A549 (cell line): Measurements from ENCODE around the gene IGFBP4. TPM values are rescaled to one million over a fixed set of nuclear protein-coding genes. Genes with fewer than 3 reads are reported as not detected.

ENCODE experiments used
- BHLHE40 ChIP-seq: IDR thresholded peaks from 2 replicates; pipeline ENCODE4 v1.6.1; 2012; ENCODE audit warnings: low read depth, low read length, inconsistent platforms
- CEBPB ChIP-seq, 2 experiments: fragments of >200 bp in 1 of 2; sonication (Bioruptor Twin) in 1 of 2; formaldehyde crosslinking in 1 of 2; IDR thresholded peaks; 2 replicates each; pipeline ENCODE4 v1.6.1; 2012 to 2016
- CHD2 ChIP-seq: fragments of 150-350 bp; IDR thresholded peaks from 2 replicates; pipeline ENCODE4 v1.6.1; 2014; ENCODE audit warnings: low read length; ENCODE audit not compliant: partially characterized antibody
- CHD4 ChIP-seq: fragments of 200-600 bp; sonication (generic); IDR thresholded peaks from 2 replicates; pipeline ENCODE4 v1.6.1; 2016; ENCODE audit warnings: antibody characterized with exemption, mild to moderate bottlenecking, borderline replicate concordance
- EHF ChIP-seq: fragments of 250-450 bp; sonication (Bioruptor Pico); IDR thresholded peaks from 2 replicates; pipeline ENCODE4 v1.5.0; 2020; ENCODE audit warnings: mild to moderate bottlenecking
- EHMT2 ChIP-seq: fragments of 200-600 bp; sonication (generic); IDR thresholded peaks from 2 replicates; pipeline ENCODE4 v1.6.1; 2016; ENCODE audit warnings: antibody characterized with exemption, low read depth, mild to moderate bottlenecking, moderate library complexity
- EP300 ChIP-seq, 2 experiments: fragments of >200 bp; sonication (Bioruptor Twin); formaldehyde crosslinking; IDR thresholded peaks; 2 replicates in 1 of 2; 3 replicates in 1 of 2; pipeline ENCODE4 v1.6.1; 2016 to 2017
- ESRRA ChIP-seq: fragments of 150-350 bp; IDR thresholded peaks from 2 replicates; pipeline ENCODE4 v1.6.1; 2014; ENCODE audit warnings: mild to moderate bottlenecking, low read length, borderline replicate concordance
- FOSB ChIP-seq: fragments of 250-450 bp; sonication (Bioruptor Pico); IDR thresholded peaks from 2 replicates; pipeline ENCODE4 v1.5.0; 2020; ENCODE audit warnings: mild to moderate bottlenecking, moderate library complexity
- FOSL2 ChIP-seq, 2 experiments: fragments of 450-650 bp in 1 of 2; fragments of >200 bp in 1 of 2; sonication (Bioruptor Twin) in 1 of 2; formaldehyde crosslinking; IDR thresholded peaks; 2 replicates each; pipeline versions ENCODE4 v1.5.0 to v1.6.1; 2016 to 2020; ENCODE audit warnings: mild to moderate bottlenecking in 1 of 2, moderate library complexity in 1 of 2
- FOXS1 ChIP-seq: fragments of 250-450 bp; sonication (Bioruptor Pico); IDR thresholded peaks from 2 replicates; pipeline ENCODE4 v1.5.0; 2020; ENCODE audit warnings: mild to moderate bottlenecking, moderate library complexity
- GATA3 ChIP-seq: IDR thresholded peaks from 2 replicates; pipeline ENCODE4 v1.6.1; 2012; ENCODE audit warnings: borderline replicate concordance
- HEYL ChIP-seq: fragments of 250-450 bp; sonication (Bioruptor Pico); IDR thresholded peaks from 2 replicates; pipeline ENCODE4 v1.8.0; 2021; ENCODE audit warnings: mild to moderate bottlenecking, moderate library complexity
- HOXB13 ChIP-seq: fragments of 250-450 bp; sonication (Bioruptor Pico); IDR thresholded peaks from 2 replicates; pipeline ENCODE4 v1.5.0; 2020; ENCODE audit warnings: low read depth, mild to moderate bottlenecking, moderate library complexity
- JUN ChIP-seq, 2 experiments: fragments of >200 bp; sonication (Bioruptor Twin); formaldehyde crosslinking; IDR thresholded peaks; 2 replicates in 1 of 2; 3 replicates in 1 of 2; pipeline ENCODE4 v1.6.1; 2016 to 2017
- KDM1A ChIP-seq: fragments of 200-600 bp; sonication (generic); IDR thresholded peaks from 2 replicates; pipeline ENCODE4 v1.6.1; 2016; ENCODE audit warnings: low read depth, mild to moderate bottlenecking
- MAX ChIP-seq: IDR thresholded peaks from 2 replicates; pipeline ENCODE4 v1.6.1; 2012
- MAZ ChIP-seq: fragments of 150-350 bp; IDR thresholded peaks from 2 replicates; pipeline ENCODE4 v1.6.1; 2014; ENCODE audit warnings: antibody characterized with exemption, low read depth, low read length, borderline replicate concordance
- NFE2L2 ChIP-seq: fragments of 150-350 bp; conservative IDR thresholded peaks from 2 replicates; pipeline ENCODE4 v1.6.1; 2014; ENCODE audit warnings: low read length
- NPAS2 ChIP-seq: fragments of 250-450 bp; sonication (Bioruptor Pico); IDR thresholded peaks from 2 replicates; pipeline ENCODE4 v1.8.0; 2022; ENCODE audit warnings: mild to moderate bottlenecking, moderate library complexity, borderline replicate concordance
- NR3C1 ChIP-seq: fragments of >200 bp; sonication (Bioruptor Twin); formaldehyde crosslinking; IDR thresholded peaks from 3 replicates; pipeline ENCODE4 v1.6.1; 2017
- PHF8 ChIP-seq: fragments of 200-600 bp; sonication (generic); IDR thresholded peaks from 2 replicates; pipeline ENCODE4 v1.6.1; 2016; ENCODE audit warnings: low read depth, mild to moderate bottlenecking, antibody characterized with exemption, moderate library complexity, borderline replicate concordance
- POLR2A ChIP-seq: IDR thresholded peaks from 2 replicates; pipeline ENCODE4 v1.6.1; 2012; ENCODE audit warnings: mild to moderate bottlenecking, low read length
- RARB ChIP-seq: fragments of 250-450 bp; sonication (Bioruptor Pico); IDR thresholded peaks from 2 replicates; pipeline ENCODE4 v1.8.0; 2021; ENCODE audit warnings: mild to moderate bottlenecking, moderate library complexity
- RCOR1 ChIP-seq: fragments of 150-350 bp; IDR thresholded peaks from 2 replicates; pipeline ENCODE4 v1.6.1; 2014; ENCODE audit warnings: antibody characterized with exemption, low read length, low read depth
- RNF2 ChIP-seq: fragments of 200-600 bp; sonication (generic); IDR thresholded peaks from 2 replicates; pipeline ENCODE4 v1.6.1; 2016; ENCODE audit warnings: low read depth, mild to moderate bottlenecking, antibody characterized with exemption, moderate library complexity, borderline replicate concordance
- TFCP2L1 ChIP-seq: fragments of 250-450 bp; sonication (Bioruptor Pico); IDR thresholded peaks from 2 replicates; pipeline ENCODE4 v1.5.0; 2021; ENCODE audit warnings: mild to moderate bottlenecking
- TP53 ChIP-seq: fragments of 250-450 bp; sonication (Bioruptor Pico); IDR thresholded peaks from 2 replicates; pipeline ENCODE4 v1.5.0; 2021; ENCODE audit warnings: mild to moderate bottlenecking, moderate library complexity
- ZSCAN20 ChIP-seq: fragments of 250-450 bp; sonication (Bioruptor Pico); IDR thresholded peaks from 2 replicates; pipeline ENCODE4 v1.8.0; 2022; ENCODE audit warnings: mild to moderate bottlenecking, moderate library complexity
- polyA plus RNA-seq, 4 experiments: library from polyadenylated mRNA; depleted of rRNA in 3 of 4; stranded (reverse); fragments of >200 nt; fragmentation: RNase III in 1 of 4; extraction: RNeasy Plus Mini Kit Qiagen cat#74134 plus additional on column Dnase treatment in 1 of 4; gene quantifications; 2 replicates in 3 of 4; 3 replicates in 1 of 4; pipeline ENCODE4 v1.2.3, GENCODE V29; 2011 to 2017
- TF ChIP-seq, protein P1 (sequence below): IDR thresholded peaks from 2 replicates; pipeline ENCODE4 v1.6.1; 2012; ENCODE audit warnings: low read depth, borderline replicate concordance
- TF ChIP-seq, protein P2 (sequence below): fragments of 450-650 bp; IDR thresholded peaks from 2 replicates; pipeline ENCODE4 v1.6.1; 2014; ENCODE audit warnings: antibody characterized with exemption
- TF ChIP-seq, protein P3 (sequence below): fragments of 250-450 bp; sonication (Bioruptor Pico); IDR thresholded peaks from 2 replicates; pipeline ENCODE4 v1.5.0; 2020; ENCODE audit warnings: low read depth, mild to moderate bottlenecking, moderate library complexity
- TF ChIP-seq, protein P4 (sequence below): fragments of >200 bp; sonication (Bioruptor Twin); formaldehyde crosslinking; IDR thresholded peaks from 2 replicates; pipeline ENCODE4 v1.6.1; 2016
- TF ChIP-seq, protein P5 (sequence below): fragments of 200-600 bp; sonication (generic); IDR thresholded peaks from 2 replicates; pipeline ENCODE4 v1.6.1; 2016; ENCODE audit warnings: antibody characterized with exemption, mild to moderate bottlenecking, moderate library complexity
- TF ChIP-seq, protein P6 (sequence below): fragments of 150-350 bp; IDR thresholded peaks from 2 replicates; pipeline ENCODE4 v1.6.1; 2014; ENCODE audit warnings: low read depth, mild to moderate bottlenecking, low read length

IGFBP4 gene
- polyA plus RNA-seq, 2 of the 4 experiments (the other 2 are of a cell fraction) = 1,080 to 1,829 TPM

- TF ChIP-seq CEBPB (IDR thresholded peaks at IDR 0.05) = no peak
- peak; percentile 26; the same call in 1 of the 2 replicates for TF ChIP-seq EHF
- TF ChIP-seq, protein P1, sequence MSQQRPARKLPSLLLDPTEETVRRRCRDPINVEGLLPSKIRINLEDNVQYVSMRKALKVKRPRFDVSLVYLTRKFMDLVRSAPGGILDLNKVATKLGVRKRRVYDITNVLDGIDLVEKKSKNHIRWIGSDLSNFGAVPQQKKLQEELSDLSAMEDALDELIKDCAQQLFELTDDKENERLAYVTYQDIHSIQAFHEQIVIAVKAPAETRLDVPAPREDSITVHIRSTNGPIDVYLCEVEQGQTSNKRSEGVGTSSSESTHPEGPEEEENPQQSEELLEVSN = no peak
- no peak for TF ChIP-seq EP300 (IDR thresholded peaks at IDR 0.05)
- TF ChIP-seq RARB (CRISPR knock-in tag) = peak; percentile 60; the same call in 1 of the 2 replicates
- no peak for TF ChIP-seq RCOR1
- TF ChIP-seq KDM1A = no peak
- TF ChIP-seq BHLHE40 = no peak
- TF ChIP-seq, protein P2, sequence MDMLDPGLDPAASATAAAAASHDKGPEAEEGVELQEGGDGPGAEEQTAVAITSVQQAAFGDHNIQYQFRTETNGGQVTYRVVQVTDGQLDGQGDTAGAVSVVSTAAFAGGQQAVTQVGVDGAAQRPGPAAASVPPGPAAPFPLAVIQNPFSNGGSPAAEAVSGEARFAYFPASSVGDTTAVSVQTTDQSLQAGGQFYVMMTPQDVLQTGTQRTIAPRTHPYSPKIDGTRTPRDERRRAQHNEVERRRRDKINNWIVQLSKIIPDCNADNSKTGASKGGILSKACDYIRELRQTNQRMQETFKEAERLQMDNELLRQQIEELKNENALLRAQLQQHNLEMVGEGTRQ = no peak
- no peak for TF ChIP-seq HOXB13 (CRISPR knock-in tag)
- TF ChIP-seq, protein P3, sequence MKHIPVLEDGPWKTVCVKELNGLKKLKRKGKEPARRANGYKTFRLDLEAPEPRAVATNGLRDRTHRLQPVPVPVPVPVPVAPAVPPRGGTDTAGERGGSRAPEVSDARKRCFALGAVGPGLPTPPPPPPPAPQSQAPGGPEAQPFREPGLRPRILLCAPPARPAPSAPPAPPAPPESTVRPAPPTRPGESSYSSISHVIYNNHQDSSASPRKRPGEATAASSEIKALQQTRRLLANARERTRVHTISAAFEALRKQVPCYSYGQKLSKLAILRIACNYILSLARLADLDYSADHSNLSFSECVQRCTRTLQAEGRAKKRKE (CRISPR knock-in tag) = peak; percentile 65
- TF ChIP-seq, protein P4, sequence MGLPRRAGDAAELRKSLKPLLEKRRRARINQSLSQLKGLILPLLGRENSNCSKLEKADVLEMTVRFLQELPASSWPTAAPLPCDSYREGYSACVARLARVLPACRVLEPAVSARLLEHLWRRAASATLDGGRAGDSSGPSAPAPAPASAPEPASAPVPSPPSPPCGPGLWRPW = no peak
- 0 out of 2 replicates have a peak, but pooled peaks have one; percentile 5 for TF ChIP-seq GATA3
- no peak for TF ChIP-seq MAX
- peak; percentile 94 for TF ChIP-seq TFCP2L1
- TF ChIP-seq FOSL2 (IDR thresholded peaks at IDR 0.05) = no peak
- 0 out of 2 replicates have a peak, but pooled peaks have one; percentile 26 for TF ChIP-seq FOSL2 (CRISPR knock-in tag; IDR thresholded peaks at IDR 0.05)
- no peak for TF ChIP-seq MAZ
- TF ChIP-seq CHD2 = no peak
- TF ChIP-seq NFE2L2 = no peak
- no peak for TF ChIP-seq FOXS1
- peak; percentile 96 for TF ChIP-seq FOSB (CRISPR knock-in tag)
- TF ChIP-seq, protein P5, sequence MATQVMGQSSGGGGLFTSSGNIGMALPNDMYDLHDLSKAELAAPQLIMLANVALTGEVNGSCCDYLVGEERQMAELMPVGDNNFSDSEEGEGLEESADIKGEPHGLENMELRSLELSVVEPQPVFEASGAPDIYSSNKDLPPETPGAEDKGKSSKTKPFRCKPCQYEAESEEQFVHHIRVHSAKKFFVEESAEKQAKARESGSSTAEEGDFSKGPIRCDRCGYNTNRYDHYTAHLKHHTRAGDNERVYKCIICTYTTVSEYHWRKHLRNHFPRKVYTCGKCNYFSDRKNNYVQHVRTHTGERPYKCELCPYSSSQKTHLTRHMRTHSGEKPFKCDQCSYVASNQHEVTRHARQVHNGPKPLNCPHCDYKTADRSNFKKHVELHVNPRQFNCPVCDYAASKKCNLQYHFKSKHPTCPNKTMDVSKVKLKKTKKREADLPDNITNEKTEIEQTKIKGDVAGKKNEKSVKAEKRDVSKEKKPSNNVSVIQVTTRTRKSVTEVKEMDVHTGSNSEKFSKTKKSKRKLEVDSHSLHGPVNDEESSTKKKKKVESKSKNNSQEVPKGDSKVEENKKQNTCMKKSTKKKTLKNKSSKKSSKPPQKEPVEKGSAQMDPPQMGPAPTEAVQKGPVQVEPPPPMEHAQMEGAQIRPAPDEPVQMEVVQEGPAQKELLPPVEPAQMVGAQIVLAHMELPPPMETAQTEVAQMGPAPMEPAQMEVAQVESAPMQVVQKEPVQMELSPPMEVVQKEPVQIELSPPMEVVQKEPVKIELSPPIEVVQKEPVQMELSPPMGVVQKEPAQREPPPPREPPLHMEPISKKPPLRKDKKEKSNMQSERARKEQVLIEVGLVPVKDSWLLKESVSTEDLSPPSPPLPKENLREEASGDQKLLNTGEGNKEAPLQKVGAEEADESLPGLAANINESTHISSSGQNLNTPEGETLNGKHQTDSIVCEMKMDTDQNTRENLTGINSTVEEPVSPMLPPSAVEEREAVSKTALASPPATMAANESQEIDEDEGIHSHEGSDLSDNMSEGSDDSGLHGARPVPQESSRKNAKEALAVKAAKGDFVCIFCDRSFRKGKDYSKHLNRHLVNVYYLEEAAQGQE = 0 out of 2 replicates have a peak, but pooled peaks have one; percentile 42
- no peak for TF ChIP-seq PHF8
- TF ChIP-seq JUN (IDR thresholded peaks at IDR 0.05) = peak in 1 of 2 experiments; percentile 10; a peak in 2 of 5 replicates
- TF ChIP-seq EHMT2 = no peak
- no peak for TF ChIP-seq HEYL
- no peak for TF ChIP-seq CHD4
- TF ChIP-seq ESRRA = no peak
- TF ChIP-seq POLR2A = no peak
- TF ChIP-seq TP53 (CRISPR knock-in tag) = peak; percentile 65; the same call in 1 of the 2 replicates
- TF ChIP-seq, protein P6, sequence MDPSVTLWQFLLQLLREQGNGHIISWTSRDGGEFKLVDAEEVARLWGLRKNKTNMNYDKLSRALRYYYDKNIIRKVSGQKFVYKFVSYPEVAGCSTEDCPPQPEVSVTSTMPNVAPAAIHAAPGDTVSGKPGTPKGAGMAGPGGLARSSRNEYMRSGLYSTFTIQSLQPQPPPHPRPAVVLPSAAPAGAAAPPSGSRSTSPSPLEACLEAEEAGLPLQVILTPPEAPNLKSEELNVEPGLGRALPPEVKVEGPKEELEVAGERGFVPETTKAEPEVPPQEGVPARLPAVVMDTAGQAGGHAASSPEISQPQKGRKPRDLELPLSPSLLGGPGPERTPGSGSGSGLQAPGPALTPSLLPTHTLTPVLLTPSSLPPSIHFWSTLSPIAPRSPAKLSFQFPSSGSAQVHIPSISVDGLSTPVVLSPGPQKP = no peak
- TF ChIP-seq NPAS2 = no peak
- no peak for TF ChIP-seq RNF2
- no peak for TF ChIP-seq ZSCAN20
- TF ChIP-seq NR3C1 = no peak
Observed at GRCh38 chr17:40469805-40470675, 26.8 kb downstream of the IGFBP4 start (continued).
